Lung (tissue), 12 donors: ENCODE data around the gene DCUN1D4. TPM values are rescaled to one million over a fixed set of nuclear protein-coding genes. Genes with fewer than 3 reads are reported as not detected.

Experiments
- ATAC-seq: fragments of 200-7000 bp; cut with Tn5 transposase; one replicate; pipeline ENCODE4 v1.9.1; 2020; ENCODE audit warnings: moderate number of reproducible peaks; ENCODE audit not compliant: insufficient read depth, low FRiP score
- DNase-seq, 3 donors: peaks; one replicate each; pipeline ENCODE4 v3.0.0-alpha.2; 2013 to 2017
- H3K27ac ChIP-seq, 2 donors: one replicate each; pipeline ENCODE4 v1.5.1; 2013; ENCODE audit warnings: mild to moderate bottlenecking in 2 of 2, moderate library complexity in 2 of 2, control low read depth in 1 of 2, inconsistent platforms in 1 of 2, low read depth in 1 of 2, low read length in 1 of 2
- H3K27me3 ChIP-seq, 3 donors: one replicate each; pipeline ENCODE4 v1.5.1; 2013; ENCODE audit warnings: low read length in 2 of 3; ENCODE audit not compliant: control insufficient read depth in 3 of 3, insufficient read depth in 3 of 3
- H3K36me3 ChIP-seq, 4 donors: one replicate each; pipeline ENCODE4 v1.5.1; 2013; ENCODE audit warnings: low read length in 4 of 4, mild to moderate bottlenecking in 1 of 4, moderate library complexity in 1 of 4; ENCODE audit not compliant: control insufficient read depth in 4 of 4, insufficient read depth in 4 of 4
- H3K4me1 ChIP-seq, 5 donors: one replicate each; pipeline ENCODE4 v1.5.1; 2013; ENCODE audit warnings: low read length in 5 of 5, mild to moderate bottlenecking in 2 of 5, moderate library complexity in 1 of 5; ENCODE audit not compliant: control insufficient read depth in 5 of 5, insufficient read depth in 5 of 5
- H3K4me3 ChIP-seq: one replicate; pipeline ENCODE4 v1.5.1; 2013; ENCODE audit warnings: mild to moderate bottlenecking, control low read depth, moderate library complexity
- H3K9ac ChIP-seq, 2 donors: one replicate each; pipeline ENCODE4 v1.5.1; 2013; ENCODE audit warnings: low read length in 2 of 2, control low read depth in 1 of 2; ENCODE audit not compliant: insufficient read depth in 1 of 2
- H3K9me3 ChIP-seq, 4 donors: one replicate each; pipeline ENCODE4 v1.5.1; 2013; ENCODE audit warnings: low read length in 3 of 4, mild to moderate bottlenecking in 1 of 4, moderate library complexity in 1 of 4; ENCODE audit not compliant: control insufficient read depth in 4 of 4, insufficient read depth in 3 of 4
- CTCF ChIP-seq: IDR thresholded peaks from 2 replicates; pipeline ENCODE4 v1.5.1; 2012; ENCODE audit warnings: mild to moderate bottlenecking; ENCODE audit errors: control extremely low read depth, extremely low read depth
- WGBS, 2 donors: extraction: QIAGEN DNeasy Blood & Tissue Kit; methylation state at CpG; one replicate each; pipeline ENCODE4 v1.1.7; 2013; 5-methylcytosine and 5-hydroxymethylcytosine counted together
- polyA plus RNA-seq, 2 donors: library from polyadenylated mRNA; stranded (reverse); fragments of 200-250 nt; gene quantifications; one replicate each; pipeline ENCODE4 v1.2.1, GENCODE V29; 2013
- total RNA-seq, 2 donors: library from RNA; depleted of rRNA in 1 of 2; stranded (reverse); fragments of >200 nt in 1 of 2; gene quantifications; one replicate each; pipeline ENCODE4 v1.2.1, GENCODE V29; 2014 to 2021
- donor health status: control.
- donor health status: control.
- donor health status: Bipolar disorder and iron deficiency.
- donor health status: healthy.
- donor health status: DM: yes; HTN: yes; CAD: no.

DCUN1D4 gene
- total and polyA plus RNA-seq, 4 donors = 8.8 to 43.9 (median 18.3) TPM

DNA sequence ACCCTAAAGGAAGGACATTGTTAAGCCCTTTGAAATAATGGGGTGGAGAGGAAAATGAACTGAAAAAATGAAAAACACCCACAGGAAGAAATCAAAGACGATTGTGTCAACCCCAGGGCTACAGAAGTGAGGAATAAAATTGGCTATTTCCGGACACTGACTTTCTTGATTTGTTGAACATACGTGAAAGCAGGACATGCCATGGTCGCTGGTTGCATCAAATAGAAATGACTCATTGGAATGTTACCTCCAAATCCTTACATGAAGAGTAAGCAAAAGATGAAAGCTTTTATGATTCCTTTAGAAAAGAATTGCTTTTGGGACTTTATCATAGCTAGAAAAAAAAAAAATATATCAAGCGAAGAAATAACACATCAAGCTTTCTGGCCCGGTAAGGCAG is 75.3 kb downstream of the DCUN1D4 start:
- no peak for TF ChIP-seq CTCF
- Histone ChIP-seq H3K4me1 (no peaks in the 10 kb centered on the region), H3K36me3 (peaks cover 6 to 16% (median 10%) of the 10 kb centered on the region in 4 donors), H3K27me3 (no peaks in the 10 kb centered on the region), H3K9me3 (peaks cover 0 to 2% (median under 1%) of the 10 kb centered on the region in 4 donors), H3K9ac (no peak overlapping the region), H3K27ac (no peak overlapping the region), H3K4me3 (no peak overlapping the region)
- 95 to 96% methylated on average over 6 of the region's 6 CpGs for WGBS, 2 donors
- DNase-seq = no peak
- ATAC-seq = no peak

DNA sequence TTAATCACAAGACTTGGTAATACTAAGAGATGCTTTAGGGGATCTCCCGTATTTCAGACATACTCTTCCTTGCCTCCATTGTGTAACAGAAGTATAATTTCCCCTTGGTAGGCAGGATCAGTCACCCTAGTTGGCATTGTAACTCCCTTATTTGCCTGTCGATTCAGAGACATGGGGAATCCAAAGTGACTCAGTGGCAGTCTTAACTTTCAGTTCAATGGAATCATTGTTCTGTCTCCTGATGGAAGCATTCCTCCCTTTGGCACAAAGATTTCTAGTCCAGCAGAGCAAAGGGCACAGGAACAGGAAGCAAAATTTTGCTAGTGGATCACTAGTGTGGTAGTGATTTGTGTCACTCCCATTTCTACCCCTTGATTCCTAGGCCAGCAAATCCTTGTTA is 80.4 kb downstream of the DCUN1D4 start:
- H3K36me3 ChIP-seq = no peaks in the 10 kb centered on the region
- WGBS, 2 donors = 87 to 92% methylated on average over 2 of the region's 2 CpGs
- no peaks in the 10 kb centered on the region for H3K4me1 ChIP-seq
- TF ChIP-seq CTCF = no peak
- DNase-seq = no peak
- H3K27me3 ChIP-seq = no peaks in the 10 kb centered on the region
- peaks cover 0 to 4% (median 1%) of the 10 kb centered on the region in 4 donors for H3K9me3 ChIP-seq
- H3K4me3 ChIP-seq = no peak overlapping the region
- H3K9ac ChIP-seq = no peak overlapping the region
- no peak overlapping the region for H3K27ac ChIP-seq
- ATAC-seq = no peak

- Histone ChIP-seq H3K4me3 (no peak overlapping the region), H3K9ac (no peak overlapping the region), H3K27ac (no peak overlapping the region), H3K9me3 (peaks cover 0 to 6% (median 1%) of the 10 kb centered on the region in 4 donors), H3K4me1 (no peaks in the 10 kb centered on the region), H3K27me3 (no peaks in the 10 kb centered on the region), H3K36me3 (no peaks in the 10 kb centered on the region)
- no peak for TF ChIP-seq CTCF
- no peak for DNase-seq
- ATAC-seq = no peak
Measured at GRCh38 chr4:51925307-51925706, 82.4 kb downstream of the DCUN1D4 start.

- no peak for DNase-seq
- WGBS, 2 donors = 78 to 89% methylated on average over 1 of the region's 1 CpG
- TF ChIP-seq CTCF = no peak
Measured at GRCh38 chr4:51930557-51930956, 87.6 kb downstream of the DCUN1D4 start.

More at GRCh38 chr4:51930557-51930956, 87.6 kb downstream of the DCUN1D4 start:
- H3K4me1 ChIP-seq = no peaks in the 10 kb centered on the region
- H3K4me3 ChIP-seq = no peak overlapping the region
- H3K27me3 ChIP-seq = no peaks in the 10 kb centered on the region
- H3K9me3 ChIP-seq = peaks cover 0 to 2% (median 0%) of the 10 kb centered on the region in 4 donors
- H3K36me3 ChIP-seq = no peaks in the 10 kb centered on the region
- ATAC-seq = no peak
- no peak overlapping the region for H3K9ac ChIP-seq
- H3K27ac ChIP-seq = no peak overlapping the region
